ENCODE results near the gene GALNT12.

Gene GALNT12

DNA sequence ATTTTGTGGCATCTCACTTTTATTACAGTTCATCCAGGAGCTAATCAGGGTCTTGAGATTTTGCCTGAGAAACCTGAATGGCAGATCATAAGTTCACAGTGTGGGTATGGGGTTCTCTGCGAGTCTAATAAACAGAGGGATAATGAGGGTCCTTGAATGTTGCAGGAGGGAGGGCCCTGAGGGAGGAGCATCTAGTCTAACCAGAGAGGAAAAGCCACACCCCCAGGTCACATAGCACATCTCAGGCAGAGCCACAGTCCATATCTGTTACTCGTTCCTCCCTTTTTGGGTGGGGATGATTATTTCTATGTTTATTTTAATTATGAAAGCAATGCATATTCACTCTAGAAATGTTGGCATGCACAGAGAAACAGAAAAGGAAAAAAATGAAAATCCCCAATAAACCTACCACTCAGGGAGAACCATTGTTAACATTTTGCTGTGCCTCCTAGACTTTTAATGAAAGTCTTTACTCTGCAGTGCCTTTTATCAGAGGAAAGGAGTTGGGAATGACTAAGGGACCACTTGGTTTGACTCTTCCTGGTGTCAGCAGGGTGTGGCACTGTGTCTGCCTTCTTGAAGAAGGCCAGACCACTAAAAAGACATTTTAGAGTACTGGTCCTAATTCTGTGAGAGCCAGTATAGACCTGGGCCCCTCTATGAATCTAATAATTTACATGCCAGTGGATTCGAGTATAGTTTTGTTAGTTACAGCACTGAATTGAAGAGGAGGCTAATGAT lies 2.8 kb downstream of the GALNT12 start:
- H3K79me2 ChIP-seq (ENCODE audit: insufficient read depth, low read depth), result no peaks in the 10 kb centered on the region
- H3K27me3 ChIP-seq (ENCODE audit: insufficient read depth, low read depth), result no peaks in the 10 kb centered on the region
- no peaks in the 10 kb centered on the region for H3K36me3 ChIP-seq (ENCODE audit: insufficient read depth)
- no peak overlapping the region for H3K9ac ChIP-seq
- TF ChIP-seq, protein P1, sequence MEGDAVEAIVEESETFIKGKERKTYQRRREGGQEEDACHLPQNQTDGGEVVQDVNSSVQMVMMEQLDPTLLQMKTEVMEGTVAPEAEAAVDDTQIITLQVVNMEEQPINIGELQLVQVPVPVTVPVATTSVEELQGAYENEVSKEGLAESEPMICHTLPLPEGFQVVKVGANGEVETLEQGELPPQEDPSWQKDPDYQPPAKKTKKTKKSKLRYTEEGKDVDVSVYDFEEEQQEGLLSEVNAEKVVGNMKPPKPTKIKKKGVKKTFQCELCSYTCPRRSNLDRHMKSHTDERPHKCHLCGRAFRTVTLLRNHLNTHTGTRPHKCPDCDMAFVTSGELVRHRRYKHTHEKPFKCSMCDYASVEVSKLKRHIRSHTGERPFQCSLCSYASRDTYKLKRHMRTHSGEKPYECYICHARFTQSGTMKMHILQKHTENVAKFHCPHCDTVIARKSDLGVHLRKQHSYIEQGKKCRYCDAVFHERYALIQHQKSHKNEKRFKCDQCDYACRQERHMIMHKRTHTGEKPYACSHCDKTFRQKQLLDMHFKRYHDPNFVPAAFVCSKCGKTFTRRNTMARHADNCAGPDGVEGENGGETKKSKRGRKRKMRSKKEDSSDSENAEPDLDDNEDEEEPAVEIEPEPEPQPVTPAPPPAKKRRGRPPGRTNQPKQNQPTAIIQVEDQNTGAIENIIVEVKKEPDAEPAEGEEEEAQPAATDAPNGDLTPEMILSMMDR (conservative IDR thresholded peaks at IDR 0.05; ENCODE audit: low read depth, low read length), result no peak
- H3K4me2 ChIP-seq, result no peak overlapping the region
- H3K4me3 ChIP-seq (IDR thresholded peaks at IDR 0.05; ENCODE audit: insufficient read depth, low read depth, low read length), result no peak overlapping the region
- no peaks in the 10 kb centered on the region for H4K20me1 ChIP-seq (ENCODE audit: insufficient read depth)
- peaks cover 16% of the 10 kb centered on the region for H3K4me1 ChIP-seq (ENCODE audit: low read depth, poor library complexity, severe bottlenecking)
- H2AFZ ChIP-seq (ENCODE audit: low read depth), result no peak overlapping the region
- no peak overlapping the region for H3K27ac ChIP-seq

DNA sequence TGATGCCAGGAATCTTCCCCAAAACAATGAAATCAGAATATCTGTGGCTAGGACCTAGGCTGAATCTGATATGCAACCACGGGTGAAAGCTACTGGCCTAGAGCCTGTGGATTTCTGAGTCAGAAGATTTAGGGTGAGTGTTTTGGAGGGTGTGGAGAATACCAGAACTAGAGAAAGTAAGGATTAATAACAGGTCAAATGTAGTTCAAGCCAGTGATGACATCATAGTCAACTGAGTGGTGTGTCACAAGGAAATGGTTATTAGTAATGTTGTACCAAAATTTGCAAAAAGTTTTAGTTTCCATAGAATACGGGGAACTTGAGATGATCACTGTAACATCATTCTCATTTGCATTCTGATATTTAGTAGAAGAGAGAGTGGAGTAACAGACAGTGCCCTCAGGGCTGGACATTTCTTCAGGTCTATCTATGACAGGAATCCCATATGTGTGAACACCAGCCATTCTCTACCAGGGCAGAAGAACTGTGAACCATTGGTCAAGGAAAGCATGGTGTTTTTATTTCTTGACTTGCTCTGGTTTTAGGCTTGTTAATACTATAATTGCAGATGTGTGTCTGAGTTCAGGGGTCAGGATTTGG lies 3.7 kb downstream of the GALNT12 start:
- Histone ChIP-seq H3K27me3 (ENCODE audit: insufficient read depth, low read depth) (no peaks in the 10 kb centered on the region), H2AFZ (ENCODE audit: low read depth) (no peak overlapping the region), H3K4me1 (ENCODE audit: low read depth, poor library complexity, severe bottlenecking) (peaks cover 16% of the 10 kb centered on the region), H3K9ac (no peak overlapping the region), H3K79me2 (ENCODE audit: insufficient read depth, low read depth) (no peaks in the 10 kb centered on the region), H3K36me3 (ENCODE audit: insufficient read depth) (no peaks in the 10 kb centered on the region), H3K4me3 (IDR thresholded peaks at IDR 0.05; ENCODE audit: insufficient read depth, low read depth, low read length) (no peak overlapping the region), H3K4me2 (no peak overlapping the region), H4K20me1 (ENCODE audit: insufficient read depth) (no peaks in the 10 kb centered on the region), H3K27ac (no peak overlapping the region)
- TF ChIP-seq, protein P1 (conservative IDR thresholded peaks at IDR 0.05; ENCODE audit: low read depth, low read length), result no peak

DNA sequence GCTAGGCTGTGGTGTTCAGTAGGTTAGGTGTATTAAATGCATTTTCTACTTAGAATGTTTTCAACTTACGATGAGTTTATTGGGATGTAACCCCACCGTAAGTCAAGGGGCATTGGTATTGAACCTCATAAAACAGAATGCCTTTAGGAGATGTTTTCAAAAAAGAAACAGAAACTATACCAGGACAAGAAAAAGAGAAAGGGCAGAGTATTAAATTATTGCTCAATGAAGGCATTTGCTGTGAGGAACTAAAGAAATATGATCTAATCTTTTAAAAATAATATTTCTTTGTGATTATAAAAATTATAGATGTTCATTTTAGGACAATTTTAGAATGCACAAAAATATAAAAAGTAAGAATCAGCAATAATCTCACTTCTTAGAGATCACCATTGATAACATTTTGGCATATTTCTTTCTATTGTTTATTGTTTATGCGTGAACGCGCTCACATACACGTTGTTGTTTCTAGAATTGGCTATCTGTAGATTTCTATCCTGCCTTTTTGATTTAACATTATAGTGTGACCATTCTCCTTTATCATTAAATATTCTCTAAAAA lies 8.0 kb downstream of the GALNT12 start:
- TF ChIP-seq, protein P1 (conservative IDR thresholded peaks at IDR 0.05; ENCODE audit: low read depth, low read length), result no peak
- Histone ChIP-seq H3K27ac (no peak overlapping the region), H3K4me3 (IDR thresholded peaks at IDR 0.05; ENCODE audit: insufficient read depth, low read depth, low read length) (no peak overlapping the region)

DNA sequence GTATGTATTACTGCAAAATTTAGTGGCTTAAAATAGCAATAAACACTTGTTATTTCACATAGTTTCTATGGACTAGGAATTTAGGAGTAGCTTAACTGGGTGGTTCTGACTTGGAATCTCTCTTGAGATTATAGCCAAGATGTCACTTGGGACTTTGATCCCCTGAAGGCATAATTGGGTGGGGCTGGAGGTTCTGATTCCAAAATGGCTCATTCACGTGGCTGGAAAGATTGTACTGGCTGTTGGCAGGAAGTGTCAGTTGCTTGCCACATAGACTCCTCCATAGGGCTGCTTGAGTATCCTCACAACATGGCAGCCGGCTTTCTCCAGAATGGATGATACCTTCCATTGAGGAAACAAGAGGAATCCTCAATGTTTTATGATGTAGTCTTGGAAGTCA lies 11.3 kb downstream of the GALNT12 start:
- H4K20me1 ChIP-seq (ENCODE audit: insufficient read depth), result no peaks in the 10 kb centered on the region
- no peak overlapping the region for H3K27ac ChIP-seq
- TF ChIP-seq, protein P1 (conservative IDR thresholded peaks at IDR 0.05; ENCODE audit: low read depth, low read length), result no peak
- H3K27me3 ChIP-seq (ENCODE audit: insufficient read depth, low read depth), result no peaks in the 10 kb centered on the region
- H3K4me1 ChIP-seq (ENCODE audit: low read depth, poor library complexity, severe bottlenecking), result no peaks in the 10 kb centered on the region
- no peak overlapping the region for H3K9ac ChIP-seq
- H2AFZ ChIP-seq (ENCODE audit: low read depth), result no peak overlapping the region
- no peak overlapping the region for H3K4me2 ChIP-seq
- H3K79me2 ChIP-seq (ENCODE audit: insufficient read depth, low read depth), result no peaks in the 10 kb centered on the region
- H3K36me3 ChIP-seq (ENCODE audit: insufficient read depth), result no peaks in the 10 kb centered on the region
- no peak overlapping the region for H3K4me3 ChIP-seq (IDR thresholded peaks at IDR 0.05; ENCODE audit: insufficient read depth, low read depth, low read length)

More for the DNA sequence above, 8.0 kb downstream of the GALNT12 start:
- Histone ChIP-seq H3K9ac (no peak overlapping the region), H2AFZ (ENCODE audit: low read depth) (no peak overlapping the region), H3K79me2 (ENCODE audit: insufficient read depth, low read depth) (no peaks in the 10 kb centered on the region), H3K27me3 (ENCODE audit: insufficient read depth, low read depth) (no peaks in the 10 kb centered on the region), H3K4me1 (ENCODE audit: low read depth, poor library complexity, severe bottlenecking) (no peaks in the 10 kb centered on the region), H3K4me2 (no peak overlapping the region), H4K20me1 (ENCODE audit: insufficient read depth) (no peaks in the 10 kb centered on the region), H3K36me3 (ENCODE audit: insufficient read depth) (no peaks in the 10 kb centered on the region)

All from KMS-11 (cell line).